Effector memory CD8-positive, alpha-beta T cell (primary cell): Measurements from ENCODE around the gene TPSG1.

ENCODE experiments used
- ATAC-seq: fragments of 150-1000 bp; cut with Tn5 transposase; replicated peaks from 2 replicates; pipeline ENCODE4 v1.10.0; 2021; ENCODE audit warnings: mild to moderate bottlenecking, moderate library complexity
- DNase-seq, 3 experiments: peaks; one replicate each; pipeline ENCODE4 v3.0.0; 2021
- H3K27ac Mint-ChIP-seq, 2 donors: one replicate each; pipeline ENCODE4 v1.8.0; 2022; ENCODE audit warnings: mild to moderate bottlenecking in 2 of 2, mixed read lengths in 2 of 2, moderate library complexity in 2 of 2
- H3K27me3 Mint-ChIP-seq, 2 donors: one replicate each; pipeline ENCODE4 v1.8.0; 2022; ENCODE audit warnings: mixed read lengths in 2 of 2
- H3K36me3 Mint-ChIP-seq: one replicate; pipeline ENCODE4 v1.8.0; 2022; ENCODE audit warnings: mild to moderate bottlenecking, moderate library complexity, mixed read lengths; ENCODE audit not compliant: insufficient read depth
- H3K4me1 Mint-ChIP-seq, 2 donors: one replicate each; pipeline ENCODE4 v1.8.0; 2022; ENCODE audit warnings: low read depth in 2 of 2, mixed read lengths in 2 of 2
- H3K4me3 Mint-ChIP-seq, 2 donors: one replicate each; pipeline ENCODE4 v1.8.0; 2022; ENCODE audit warnings: mild to moderate bottlenecking in 2 of 2, mixed read lengths in 2 of 2, moderate library complexity in 2 of 2
- H3K9me3 Mint-ChIP-seq, 2 donors: one replicate each; pipeline ENCODE4 v1.8.0; 2022; ENCODE audit warnings: mixed read lengths in 2 of 2

Gene TPSG1

GRCh38 chr16:1220841-1221627 lies 4.0 kb downstream of the TPSG1 start:
- no peaks in the 10 kb centered on the region for H3K36me3 Mint-ChIP-seq
- no peak overlapping the region for H3K4me3 Mint-ChIP-seq
- H3K27ac Mint-ChIP-seq: no peak overlapping the region
- no peak for DNase-seq
- H3K27me3 Mint-ChIP-seq: peaks cover 10 to 19% of the 10 kb centered on the region in 2 donors
- H3K4me1 Mint-ChIP-seq: peaks cover 0 to 1% of the 10 kb centered on the region in 2 donors
- H3K9me3 Mint-ChIP-seq: no peaks in the 10 kb centered on the region
- no peak for ATAC-seq

DNA sequence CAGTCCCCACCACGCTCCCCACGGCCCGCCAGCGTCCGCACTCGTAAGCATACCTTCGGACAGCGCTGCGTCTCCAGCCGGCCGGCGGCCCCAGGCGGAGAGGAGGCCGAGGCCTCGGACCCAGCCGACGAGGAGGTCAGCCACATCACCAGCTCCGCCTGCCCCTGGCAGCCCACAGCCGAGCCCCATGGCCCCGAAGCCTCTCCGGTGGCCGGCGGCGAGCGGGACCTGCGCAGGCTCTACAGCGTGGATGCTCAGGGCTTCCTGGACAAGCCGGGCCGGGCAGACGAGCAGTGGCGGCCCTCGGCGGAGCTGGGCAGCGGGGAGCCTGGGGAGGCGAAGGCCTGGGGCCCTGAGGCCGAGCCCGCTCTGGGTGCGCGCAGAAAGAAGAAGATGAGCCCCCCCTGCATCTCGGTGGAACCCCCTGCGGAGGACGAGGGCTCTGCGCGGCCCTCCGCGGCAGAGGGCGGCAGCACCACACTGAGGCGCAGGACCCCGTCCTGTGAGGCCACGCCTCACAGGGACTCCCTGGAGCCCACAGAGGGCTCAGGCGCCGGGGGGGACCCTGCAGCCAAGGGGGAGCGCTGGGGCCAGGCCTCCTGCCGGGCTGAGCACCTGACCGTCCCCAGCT lies 4.9 kb downstream of the TPSG1 start:
- Mint-ChIP-seq H3K36me3 (no peaks in the 10 kb centered on the region), H3K27me3 (peaks cover 10 to 19% of the 10 kb centered on the region in 2 donors), H3K27ac (no peak overlapping the region), H3K4me1 (peaks cover 0 to 1% of the 10 kb centered on the region in 2 donors), H3K4me3 (no peak overlapping the region), H3K9me3 (no peaks in the 10 kb centered on the region)
- DNase-seq: no peak
- ATAC-seq: no peak

DNA sequence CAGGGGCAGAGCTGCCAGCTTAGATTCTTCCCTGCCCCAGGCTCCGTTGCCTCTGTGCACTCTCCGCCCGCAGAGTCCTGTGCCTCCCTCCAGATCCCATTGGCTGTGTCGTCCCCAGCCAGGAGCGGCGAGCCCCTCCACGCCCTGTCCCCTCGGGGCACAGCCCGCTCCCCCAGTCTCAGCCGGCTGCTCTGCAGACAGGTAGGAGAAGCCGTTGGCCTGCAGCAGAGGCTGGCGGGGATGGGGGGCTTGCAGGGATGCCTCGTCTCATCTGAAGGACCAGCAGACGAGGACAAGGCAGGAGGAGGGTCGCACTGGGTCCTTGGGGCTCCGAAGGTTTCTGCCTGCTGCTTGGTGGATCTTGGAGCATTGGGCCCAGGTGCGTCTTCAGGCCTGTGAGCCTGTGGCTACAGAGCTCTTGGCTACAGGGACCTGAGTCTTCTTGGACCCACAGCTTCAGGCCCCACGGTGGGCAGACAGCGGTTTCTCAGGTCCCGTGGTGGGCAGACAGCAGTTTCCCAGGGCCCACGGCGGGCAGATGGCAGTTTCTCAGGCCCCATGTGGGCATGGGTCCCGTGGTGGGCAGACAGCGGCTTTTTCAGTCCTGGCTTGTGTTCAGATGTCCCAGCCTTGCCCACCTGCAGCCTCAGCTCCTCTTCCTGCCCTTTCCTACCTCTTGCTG lies 6.0 kb downstream of the TPSG1 start:
- H3K36me3 Mint-ChIP-seq: no peaks in the 10 kb centered on the region
- no peaks in the 10 kb centered on the region for H3K9me3 Mint-ChIP-seq
- H3K27me3 Mint-ChIP-seq: peaks cover 6 to 15% of the 10 kb centered on the region in 2 donors
- H3K27ac Mint-ChIP-seq: no peak overlapping the region
- no peak overlapping the region for H3K4me3 Mint-ChIP-seq
- H3K4me1 Mint-ChIP-seq: peaks cover 0 to 1% of the 10 kb centered on the region in 2 donors
- DNase-seq: no peak
- no peak for ATAC-seq

- H3K4me1 Mint-ChIP-seq: no peaks in the 10 kb centered on the region
- ATAC-seq (no peak), DNase-seq (no peak)
- no peaks in the 10 kb centered on the region for H3K9me3 Mint-ChIP-seq
- H3K36me3 Mint-ChIP-seq: no peaks in the 10 kb centered on the region
- no peak overlapping the region for H3K4me3 Mint-ChIP-seq
- peaks cover 0 to 9% of the 10 kb centered on the region in 2 donors for H3K27me3 Mint-ChIP-seq
- H3K27ac Mint-ChIP-seq: no peak overlapping the region
Observed at GRCh38 chr16:1218061-1218929, 6.8 kb downstream of the TPSG1 start.

DNA sequence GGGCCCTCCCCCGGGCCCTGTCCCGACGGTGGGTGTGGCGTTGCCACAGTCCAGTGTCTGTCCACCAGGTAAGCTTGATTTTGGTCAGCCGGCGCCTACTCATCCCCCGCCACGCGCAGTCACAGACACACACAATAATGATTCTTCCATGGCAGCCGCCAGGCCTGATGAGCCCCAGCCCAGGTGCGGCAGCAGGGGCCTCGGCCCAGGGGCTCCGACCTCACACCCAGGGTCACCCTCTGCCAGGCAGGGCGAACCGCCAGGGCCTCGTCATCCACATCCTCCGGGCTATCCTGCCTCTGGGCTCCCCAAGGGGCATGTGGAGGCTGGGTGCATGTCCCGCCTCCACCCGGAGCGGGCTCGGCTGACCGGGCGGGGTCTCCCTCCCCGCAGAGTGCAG lies 7.5 kb downstream of the TPSG1 start:
- Mint-ChIP-seq H3K27me3 (peaks cover 0 to 9% of the 10 kb centered on the region in 2 donors), H3K36me3 (no peaks in the 10 kb centered on the region), H3K4me1 (no peaks in the 10 kb centered on the region), H3K4me3 (no peak overlapping the region), H3K9me3 (no peaks in the 10 kb centered on the region), H3K27ac (no peak overlapping the region)
- ATAC-seq (no peak), DNase-seq (no peak)

DNA sequence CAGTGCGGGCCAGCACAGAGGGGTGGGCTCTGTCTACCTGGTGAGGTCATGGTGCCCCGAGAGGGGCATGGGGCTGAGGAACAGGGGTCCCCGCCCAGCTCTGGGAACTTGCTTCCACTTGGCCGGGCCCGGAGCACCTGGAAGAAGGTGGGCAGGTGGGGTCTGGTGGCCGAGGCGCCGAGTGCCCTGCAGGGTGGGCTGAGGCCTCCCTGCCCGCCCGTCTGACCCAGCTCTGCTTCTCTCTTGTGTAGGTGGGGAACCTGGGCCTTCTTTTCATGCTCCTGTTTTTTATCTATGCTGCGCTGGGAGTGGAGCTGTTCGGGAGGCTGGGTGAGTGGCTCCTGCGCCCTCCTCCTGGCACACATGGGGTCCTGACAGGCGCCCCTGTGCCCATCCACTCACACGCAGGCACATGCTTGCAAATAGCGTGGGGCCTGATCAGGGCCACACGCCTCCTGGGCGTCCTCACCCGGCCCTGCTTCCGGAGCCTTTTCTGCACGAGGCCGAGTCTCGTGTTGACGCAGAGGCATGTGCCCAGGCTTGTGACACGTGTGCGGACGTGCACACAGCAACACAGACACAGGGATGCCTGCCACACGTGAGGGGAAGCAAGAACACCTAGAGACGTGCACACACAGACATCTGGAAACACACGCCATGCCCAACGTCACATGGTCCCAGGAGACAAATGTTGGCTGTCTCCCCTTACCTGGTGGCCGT lies 8.2 kb downstream of the TPSG1 start:
- Mint-ChIP-seq H3K9me3 (no peaks in the 10 kb centered on the region), H3K36me3 (no peaks in the 10 kb centered on the region), H3K27ac (no peak overlapping the region), H3K4me1 (no peaks in the 10 kb centered on the region), H3K4me3 (no peak overlapping the region), H3K27me3 (peaks cover 0 to 7% of the 10 kb centered on the region in 2 donors)
- ATAC-seq (no peak), DNase-seq (no peak)

GRCh38 chr16:1216296-1216619 lies 8.8 kb downstream of the TPSG1 start:
- Mint-ChIP-seq H3K36me3 (no peaks in the 10 kb centered on the region), H3K27ac (no peak overlapping the region), H3K27me3 (peaks cover 0 to 1% of the 10 kb centered on the region in 2 donors), H3K4me1 (no peaks in the 10 kb centered on the region), H3K9me3 (no peaks in the 10 kb centered on the region), H3K4me3 (no peak overlapping the region)
- no peak for ATAC-seq
- DNase-seq: no peak

DNA sequence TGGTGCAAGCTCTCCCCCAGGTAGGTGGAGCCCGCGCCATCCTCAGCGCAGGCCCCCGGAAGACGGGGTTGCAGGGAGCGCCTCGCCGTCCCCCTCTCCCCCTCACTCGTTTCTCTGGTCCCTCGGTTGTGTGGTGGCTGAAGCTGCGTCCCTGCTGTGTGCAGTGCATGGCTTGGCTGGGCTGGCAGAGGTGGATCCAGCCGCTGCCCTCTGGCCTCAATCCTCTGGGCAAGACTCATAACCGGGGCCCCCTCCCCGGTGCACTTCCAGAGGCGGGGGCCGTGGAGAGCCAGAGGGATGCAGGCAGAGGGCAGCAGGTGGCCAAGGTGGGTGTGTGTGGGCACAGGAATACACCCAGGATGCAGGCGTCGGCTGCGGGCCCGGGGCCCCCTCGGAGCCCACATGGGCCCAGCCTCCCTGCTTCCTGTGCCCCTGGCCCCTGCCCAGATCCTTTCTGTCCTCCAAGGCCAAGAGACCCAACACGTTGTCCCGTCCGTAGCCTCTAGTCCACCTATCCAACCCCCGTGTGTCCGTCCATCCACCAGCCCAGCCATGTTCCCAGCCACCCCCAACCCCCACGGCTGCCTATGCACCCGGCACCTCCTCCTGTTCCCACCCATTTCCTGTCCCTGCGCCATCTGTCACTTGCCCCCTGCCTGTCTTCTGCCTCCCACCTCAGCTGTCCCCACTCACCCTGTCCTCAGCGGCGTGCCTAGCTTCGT lies 9.3 kb downstream of the TPSG1 start:
- Mint-ChIP-seq H3K4me3 (no peak overlapping the region), H3K9me3 (no peaks in the 10 kb centered on the region), H3K27me3 (no peaks in the 10 kb centered on the region), H3K27ac (no peak overlapping the region), H3K4me1 (no peaks in the 10 kb centered on the region), H3K36me3 (no peaks in the 10 kb centered on the region)
- DNase-seq: no peak
- no peak for ATAC-seq

DNA sequence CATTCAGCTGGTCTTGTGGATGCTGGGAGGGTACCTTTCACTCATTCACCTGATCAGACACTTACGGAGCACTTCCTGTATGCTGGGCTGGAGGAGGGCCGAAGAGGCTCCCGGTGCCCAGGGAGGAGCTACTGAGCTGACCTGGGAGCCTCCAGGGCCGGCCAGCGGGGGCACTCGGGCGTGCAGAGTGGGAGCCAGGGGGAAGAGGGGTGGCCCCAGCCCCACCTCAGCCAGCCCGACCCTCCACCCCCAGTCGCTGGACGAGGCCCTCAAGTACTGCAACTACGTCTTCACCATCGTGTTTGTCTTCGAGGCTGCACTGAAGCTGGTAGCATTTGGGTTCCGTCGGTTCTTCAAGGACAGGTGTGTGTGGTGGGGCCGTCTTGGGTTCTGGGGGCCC lies 10.3 kb downstream of the TPSG1 start:
- Mint-ChIP-seq H3K27ac (no peak overlapping the region), H3K4me1 (no peaks in the 10 kb centered on the region), H3K36me3 (no peaks in the 10 kb centered on the region), H3K27me3 (no peaks in the 10 kb centered on the region), H3K4me3 (no peak overlapping the region), H3K9me3 (no peaks in the 10 kb centered on the region)
- ATAC-seq: no peak
- no peak for DNase-seq

DNA sequence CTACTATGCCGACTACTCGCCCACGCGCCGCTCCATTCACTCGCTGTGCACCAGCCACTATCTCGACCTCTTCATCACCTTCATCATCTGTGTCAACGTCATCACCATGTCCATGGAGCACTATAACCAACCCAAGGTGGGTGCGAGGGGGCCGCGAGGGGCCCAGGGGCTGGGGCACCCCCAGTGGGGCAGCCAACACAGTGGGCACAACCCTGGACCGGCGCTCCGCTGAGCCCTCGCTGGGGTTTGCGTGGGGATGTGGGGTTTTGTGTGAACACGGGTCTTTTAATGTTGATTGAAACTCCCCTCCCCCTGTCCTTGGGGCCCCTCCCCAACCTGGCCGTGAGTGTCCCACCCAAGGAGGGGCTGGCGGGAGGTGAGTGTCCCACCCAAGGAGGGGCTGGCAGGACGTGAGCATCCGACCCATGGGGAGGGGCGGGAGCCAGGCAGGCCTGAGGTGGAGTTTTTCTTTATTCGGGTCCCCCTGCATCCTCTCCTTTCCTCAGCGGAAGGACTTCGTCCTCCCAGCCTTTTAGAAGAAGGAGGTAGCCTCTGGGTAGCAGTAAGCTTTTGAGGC lies 11.2 kb downstream of the TPSG1 start:
- Mint-ChIP-seq H3K27ac (no peak overlapping the region), H3K4me3 (no peak overlapping the region), H3K27me3 (no peaks in the 10 kb centered on the region), H3K4me1 (no peaks in the 10 kb centered on the region), H3K36me3 (no peaks in the 10 kb centered on the region), H3K9me3 (no peaks in the 10 kb centered on the region)
- no peak for ATAC-seq
- DNase-seq: no peak

GRCh38 chr16:1213231-1213630 lies 11.8 kb downstream of the TPSG1 start:
- Mint-ChIP-seq H3K9me3 (no peaks in the 10 kb centered on the region), H3K36me3 (no peaks in the 10 kb centered on the region), H3K27ac (no peak overlapping the region), H3K4me3 (no peak overlapping the region), H3K27me3 (no peaks in the 10 kb centered on the region), H3K4me1 (peaks cover 0 to 2% of the 10 kb centered on the region in 2 donors)
- DNase-seq (no peak), ATAC-seq (no peak)

- Mint-ChIP-seq H3K4me1 (peaks cover 0 to 4% of the 10 kb centered on the region in 2 donors), H3K4me3 (no peak overlapping the region), H3K27me3 (no peaks in the 10 kb centered on the region), H3K27ac (no peak overlapping the region), H3K36me3 (no peaks in the 10 kb centered on the region), H3K9me3 (no peaks in the 10 kb centered on the region)
- ATAC-seq (no peak), DNase-seq (no peak)
Observed at GRCh38 chr16:1212616-1213194, 12.4 kb downstream of the TPSG1 start.
